GM10266 (cell line): Measurements from ENCODE around the gene HTT.

Experiments used
- DNase-seq: peaks from one replicate; pipeline ENCODE4 v3.0.0; 2012; ENCODE audit errors: extremely low spot score
- TF ChIP-seq, protein P1 (sequence below): IDR thresholded peaks from 2 replicates; pipeline ENCODE4 v1.5.1; 2012; ENCODE audit warnings: mild to moderate bottlenecking, low read depth; ENCODE audit not compliant: control insufficient read depth, insufficient read depth; ENCODE audit errors: missing control alignments

HTT gene

DNA sequence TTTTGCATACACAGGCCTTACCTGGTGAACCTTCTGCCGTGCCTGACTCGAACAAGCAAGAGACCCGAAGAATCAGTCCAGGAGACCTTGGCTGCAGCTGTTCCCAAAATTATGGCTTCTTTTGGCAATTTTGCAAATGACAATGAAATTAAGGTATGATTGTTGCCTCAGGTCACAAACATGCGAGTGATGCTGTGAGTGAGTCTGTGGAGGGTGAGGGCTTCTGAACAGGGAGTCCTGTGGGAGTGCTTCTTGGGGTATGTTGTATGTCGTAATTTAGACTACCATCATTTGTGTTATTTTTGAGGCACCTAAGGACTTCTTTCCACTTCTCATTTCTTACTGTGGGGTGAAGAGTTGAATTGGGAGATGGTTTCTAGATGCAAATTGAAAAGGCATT is 32.8 kb downstream of the HTT start:
- TF ChIP-seq, protein P1, sequence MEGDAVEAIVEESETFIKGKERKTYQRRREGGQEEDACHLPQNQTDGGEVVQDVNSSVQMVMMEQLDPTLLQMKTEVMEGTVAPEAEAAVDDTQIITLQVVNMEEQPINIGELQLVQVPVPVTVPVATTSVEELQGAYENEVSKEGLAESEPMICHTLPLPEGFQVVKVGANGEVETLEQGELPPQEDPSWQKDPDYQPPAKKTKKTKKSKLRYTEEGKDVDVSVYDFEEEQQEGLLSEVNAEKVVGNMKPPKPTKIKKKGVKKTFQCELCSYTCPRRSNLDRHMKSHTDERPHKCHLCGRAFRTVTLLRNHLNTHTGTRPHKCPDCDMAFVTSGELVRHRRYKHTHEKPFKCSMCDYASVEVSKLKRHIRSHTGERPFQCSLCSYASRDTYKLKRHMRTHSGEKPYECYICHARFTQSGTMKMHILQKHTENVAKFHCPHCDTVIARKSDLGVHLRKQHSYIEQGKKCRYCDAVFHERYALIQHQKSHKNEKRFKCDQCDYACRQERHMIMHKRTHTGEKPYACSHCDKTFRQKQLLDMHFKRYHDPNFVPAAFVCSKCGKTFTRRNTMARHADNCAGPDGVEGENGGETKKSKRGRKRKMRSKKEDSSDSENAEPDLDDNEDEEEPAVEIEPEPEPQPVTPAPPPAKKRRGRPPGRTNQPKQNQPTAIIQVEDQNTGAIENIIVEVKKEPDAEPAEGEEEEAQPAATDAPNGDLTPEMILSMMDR: no peak
- DNase-seq: no peak

DNA sequence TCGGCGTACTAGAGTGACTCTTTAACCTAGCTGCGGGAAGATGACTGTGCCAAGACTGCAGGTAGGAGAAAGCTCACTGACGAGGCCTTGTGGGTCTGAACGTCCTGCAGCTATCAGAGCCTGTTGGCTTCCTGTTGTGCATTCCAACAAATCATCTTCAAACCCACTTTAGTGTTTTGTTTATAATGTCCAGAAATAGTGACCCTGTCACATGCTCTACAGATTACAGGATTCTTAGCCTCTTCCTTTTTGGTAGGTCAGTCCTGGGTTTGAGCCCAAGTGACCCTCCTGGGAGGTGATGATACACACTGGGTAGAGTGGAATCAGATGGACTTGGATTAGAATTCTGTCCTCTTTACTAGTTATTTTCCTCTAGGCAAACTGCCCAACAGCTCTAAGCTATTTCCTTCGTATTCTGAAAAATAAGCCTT is 33.2 kb downstream of the HTT start:
- no peak for DNase-seq
- TF ChIP-seq, protein P1: no peak

DNA sequence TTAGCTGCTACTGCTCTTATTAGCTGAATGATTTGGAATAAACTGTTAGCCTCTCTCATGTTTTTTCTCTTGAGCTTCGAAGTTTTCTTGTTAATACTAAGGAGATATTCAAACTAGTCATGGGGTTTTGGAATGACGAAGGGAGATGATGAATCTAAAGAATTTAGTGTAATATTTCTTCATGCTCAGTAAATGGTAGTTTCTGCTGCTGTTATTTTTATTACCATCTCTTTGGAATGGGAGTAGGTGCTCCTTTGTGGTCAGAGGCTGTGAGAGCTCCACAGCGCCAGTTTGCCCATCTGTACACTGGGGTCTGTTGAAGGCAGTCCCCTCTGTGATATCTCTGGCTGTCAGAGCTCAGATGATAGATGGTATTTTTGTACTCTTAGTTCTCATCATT is 33.7 kb downstream of the HTT start:
- TF ChIP-seq, protein P1: no peak
- DNase-seq: no peak

DNA sequence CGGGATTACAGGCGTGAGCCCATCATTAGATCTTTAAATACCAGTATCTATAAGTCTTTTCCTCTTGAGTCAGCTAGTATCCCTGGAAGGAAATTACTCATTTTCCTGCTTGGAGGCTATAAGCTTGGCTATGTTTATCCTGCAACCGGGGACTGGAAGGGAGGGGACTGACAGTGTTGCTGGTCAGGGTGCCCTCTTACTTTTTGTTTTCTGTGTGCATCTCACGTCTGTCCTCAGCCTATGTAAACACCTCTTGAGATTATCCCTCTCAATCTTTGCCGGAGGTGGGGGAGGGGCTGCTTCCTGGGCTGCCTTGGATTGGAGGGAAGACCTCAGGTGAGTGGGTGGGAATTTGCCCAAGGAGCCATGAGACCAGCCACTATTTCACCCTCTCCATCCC is 37.0 kb downstream of the HTT start:
- DNase-seq: no peak
- TF ChIP-seq, protein P1: no peak

DNA sequence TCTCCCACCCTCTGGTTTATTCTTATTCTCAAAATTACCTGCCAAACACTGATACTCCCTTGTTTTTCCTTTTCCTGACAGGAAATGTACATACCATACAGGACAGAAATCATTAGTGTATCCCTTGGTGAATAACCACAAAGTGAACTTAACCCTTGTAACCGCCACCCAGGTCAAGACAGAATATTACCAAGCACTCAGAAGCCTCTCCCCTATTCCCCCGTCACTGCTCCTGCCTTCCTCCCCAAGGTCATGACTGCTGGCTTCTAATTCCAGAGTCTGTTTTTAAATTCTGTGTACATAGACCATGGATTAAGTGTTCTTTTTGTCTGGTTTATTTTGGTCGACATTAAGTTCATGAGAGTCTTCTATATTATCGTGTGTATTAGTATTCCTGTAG is 37.7 kb downstream of the HTT start:
- no peak for DNase-seq
- TF ChIP-seq, protein P1: no peak

DNA sequence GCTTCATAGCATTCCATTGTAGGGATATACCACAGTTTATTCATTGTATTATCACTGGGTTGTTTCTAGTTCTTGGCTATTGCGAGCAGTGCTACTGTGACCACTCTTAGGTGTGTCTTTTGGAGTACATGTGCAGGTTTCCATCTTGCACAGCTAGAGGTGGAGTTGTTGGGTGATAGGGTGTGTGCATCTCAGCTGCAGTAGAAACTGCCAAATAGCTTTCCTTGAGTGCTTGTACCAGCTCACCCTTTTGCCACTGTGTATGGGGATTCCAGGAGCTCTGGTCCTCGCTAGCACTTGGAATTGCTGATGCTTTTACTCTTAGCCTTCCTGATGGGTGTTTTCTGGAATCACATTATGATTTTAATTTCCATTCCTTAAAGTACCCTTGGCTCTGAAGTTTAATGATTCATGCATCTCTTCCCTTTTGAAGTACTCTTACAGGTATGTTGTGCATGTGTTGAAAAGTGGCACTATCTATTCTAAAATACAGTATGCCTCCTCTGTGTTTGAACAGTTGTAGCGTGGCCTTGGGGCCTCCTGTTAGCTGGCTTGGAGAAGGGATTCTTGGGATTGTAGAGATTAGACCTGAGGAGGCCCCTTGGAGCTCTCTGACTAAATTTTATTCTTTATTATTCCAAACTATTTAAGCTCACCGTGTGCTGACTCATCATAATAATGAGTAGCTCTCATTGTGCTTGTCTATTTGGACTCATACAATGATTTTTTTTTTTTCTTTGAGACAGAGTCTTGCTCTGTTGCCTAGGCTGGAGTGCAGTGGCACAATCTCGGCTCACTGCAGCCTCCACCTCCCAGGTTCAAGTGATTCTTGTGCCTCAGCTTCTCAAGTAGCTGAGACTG is 38.4 kb downstream of the HTT start:
- TF ChIP-seq, protein P1: no peak
- no peak for DNase-seq

DNA sequence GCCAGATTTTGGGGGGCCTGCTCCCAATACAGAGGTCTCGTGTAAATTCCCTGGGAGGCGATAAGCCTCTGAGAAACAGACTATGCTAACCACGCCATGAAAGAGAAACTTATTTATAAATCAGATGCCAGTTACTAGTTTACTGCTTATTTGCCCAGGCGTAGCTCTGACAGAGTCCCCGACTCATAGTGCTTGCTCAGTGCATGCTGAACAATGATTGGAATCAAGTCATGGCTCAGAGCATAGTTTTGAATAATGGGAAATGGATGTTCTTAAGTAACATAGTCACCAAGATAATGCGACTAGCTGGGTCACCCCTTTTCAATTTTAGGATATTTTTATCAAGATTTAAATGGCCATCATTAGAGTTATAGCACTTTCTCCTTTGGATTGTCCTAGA is 39.9 kb downstream of the HTT start:
- TF ChIP-seq, protein P1: no peak
- DNase-seq: no peak
